ENCODE results near the gene SMO. TPM values are rescaled to one million over a fixed set of nuclear protein-coding genes. Genes with fewer than 3 reads are reported as not detected.
A peak's percentile ranks its signal among the peaks of the same experiment; 100 is the strongest.

SMO gene
- total RNA-seq, 3 donors from 2014 or later: 2.1 to 11.2 (median 2.2) TPM

DNA sequence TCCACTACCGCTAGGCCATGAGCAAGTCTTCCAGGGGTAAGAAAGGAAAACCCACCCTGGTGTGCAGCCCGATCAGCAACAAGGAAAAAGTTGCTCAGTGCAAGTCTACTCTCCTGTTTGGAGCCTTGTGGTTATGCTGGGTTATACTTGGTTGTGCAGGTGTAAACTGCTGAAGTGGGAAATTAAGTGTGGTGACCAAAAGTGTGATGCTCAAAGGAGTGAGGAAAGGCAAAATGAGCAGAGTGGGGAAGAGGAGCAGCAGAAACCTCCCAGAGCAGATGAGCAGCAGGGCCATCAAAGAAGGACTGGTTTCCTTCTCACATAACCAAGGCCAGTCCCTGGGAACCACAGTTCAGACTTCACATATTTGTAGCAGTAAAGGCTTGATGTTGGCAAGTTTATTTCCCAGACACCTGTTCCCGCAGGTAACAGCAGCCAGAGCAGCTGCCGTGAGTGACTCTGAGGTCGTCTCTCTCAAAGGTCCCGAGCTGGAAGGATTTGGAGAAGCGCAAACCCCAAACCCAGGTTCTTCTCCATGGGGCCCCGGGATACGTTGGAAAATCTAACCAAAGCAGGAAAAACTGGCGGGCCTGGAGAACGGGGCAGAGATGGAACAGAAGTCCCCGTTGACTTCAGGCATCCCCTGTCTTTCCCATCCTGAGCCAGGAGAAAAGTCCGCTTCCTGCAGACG is 607 bp upstream of the SMO start:
- Histone ChIP-seq H3K4me1 (ENCODE audit: low read depth) (peaks cover 4% of the 10 kb centered on the region), H3K4me3 (no peak overlapping the region), H3K9me3 (no peaks in the 10 kb centered on the region), H3K36me3 (ENCODE audit: low read depth) (no peaks in the 10 kb centered on the region)
- TF ChIP-seq, protein P1, sequence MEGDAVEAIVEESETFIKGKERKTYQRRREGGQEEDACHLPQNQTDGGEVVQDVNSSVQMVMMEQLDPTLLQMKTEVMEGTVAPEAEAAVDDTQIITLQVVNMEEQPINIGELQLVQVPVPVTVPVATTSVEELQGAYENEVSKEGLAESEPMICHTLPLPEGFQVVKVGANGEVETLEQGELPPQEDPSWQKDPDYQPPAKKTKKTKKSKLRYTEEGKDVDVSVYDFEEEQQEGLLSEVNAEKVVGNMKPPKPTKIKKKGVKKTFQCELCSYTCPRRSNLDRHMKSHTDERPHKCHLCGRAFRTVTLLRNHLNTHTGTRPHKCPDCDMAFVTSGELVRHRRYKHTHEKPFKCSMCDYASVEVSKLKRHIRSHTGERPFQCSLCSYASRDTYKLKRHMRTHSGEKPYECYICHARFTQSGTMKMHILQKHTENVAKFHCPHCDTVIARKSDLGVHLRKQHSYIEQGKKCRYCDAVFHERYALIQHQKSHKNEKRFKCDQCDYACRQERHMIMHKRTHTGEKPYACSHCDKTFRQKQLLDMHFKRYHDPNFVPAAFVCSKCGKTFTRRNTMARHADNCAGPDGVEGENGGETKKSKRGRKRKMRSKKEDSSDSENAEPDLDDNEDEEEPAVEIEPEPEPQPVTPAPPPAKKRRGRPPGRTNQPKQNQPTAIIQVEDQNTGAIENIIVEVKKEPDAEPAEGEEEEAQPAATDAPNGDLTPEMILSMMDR (IDR thresholded peaks at IDR 0.05): no peak
- intact Hi-C loops (cut with DNase I, micrococcal nuclease): no loop called here
- DNase-seq (no peak), ATAC-seq (no peak)

DNA sequence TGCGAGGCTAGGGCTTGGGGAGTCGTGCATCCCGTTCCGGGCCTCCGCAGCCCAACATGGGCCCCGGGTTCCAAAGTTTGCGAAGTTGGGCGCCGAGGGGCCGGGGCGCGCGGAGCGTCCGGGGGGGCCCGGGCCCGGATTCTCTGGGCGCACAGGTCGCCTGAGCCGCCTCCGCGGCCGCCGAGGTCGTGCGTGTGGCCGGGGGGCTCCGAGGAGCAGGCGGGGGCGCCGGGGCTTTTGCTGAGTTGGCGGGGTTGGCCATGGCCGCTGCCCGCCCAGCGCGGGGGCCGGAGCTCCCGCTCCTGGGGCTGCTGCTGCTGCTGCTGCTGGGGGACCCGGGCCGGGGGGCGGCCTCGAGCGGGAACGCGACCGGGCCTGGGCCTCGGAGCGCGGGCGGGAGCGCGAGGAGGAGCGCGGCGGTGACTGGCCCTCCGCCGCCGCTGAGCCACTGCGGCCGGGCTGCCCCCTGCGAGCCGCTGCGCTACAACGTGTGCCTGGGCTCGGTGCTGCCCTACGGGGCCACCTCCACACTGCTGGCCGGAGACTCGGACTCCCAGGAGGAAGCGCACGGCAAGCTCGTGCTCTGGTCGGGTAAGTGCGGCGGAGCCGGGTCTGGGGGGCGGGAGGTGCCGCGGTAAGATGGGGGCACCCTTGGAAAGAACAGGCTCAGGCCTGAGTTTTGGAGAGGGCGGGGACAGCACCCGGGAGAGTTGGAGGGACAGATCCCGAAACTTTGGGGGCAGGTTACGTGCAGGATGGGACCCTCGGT is 643 bp downstream of the SMO start:
- peak; percentile 54 for ATAC-seq
- no peak for DNase-seq
- peak overlapping the region; percentile 19 for H3K4me3 ChIP-seq
- no peaks in the 10 kb centered on the region for H3K9me3 ChIP-seq
- TF ChIP-seq, protein P1 (IDR thresholded peaks at IDR 0.05): no peak
- H3K4me1 ChIP-seq (ENCODE audit: low read depth): peaks cover 4% of the 10 kb centered on the region
- intact Hi-C loops (cut with DNase I, micrococcal nuclease): no loop called here
- no peaks in the 10 kb centered on the region for H3K36me3 ChIP-seq (ENCODE audit: low read depth)

DNA sequence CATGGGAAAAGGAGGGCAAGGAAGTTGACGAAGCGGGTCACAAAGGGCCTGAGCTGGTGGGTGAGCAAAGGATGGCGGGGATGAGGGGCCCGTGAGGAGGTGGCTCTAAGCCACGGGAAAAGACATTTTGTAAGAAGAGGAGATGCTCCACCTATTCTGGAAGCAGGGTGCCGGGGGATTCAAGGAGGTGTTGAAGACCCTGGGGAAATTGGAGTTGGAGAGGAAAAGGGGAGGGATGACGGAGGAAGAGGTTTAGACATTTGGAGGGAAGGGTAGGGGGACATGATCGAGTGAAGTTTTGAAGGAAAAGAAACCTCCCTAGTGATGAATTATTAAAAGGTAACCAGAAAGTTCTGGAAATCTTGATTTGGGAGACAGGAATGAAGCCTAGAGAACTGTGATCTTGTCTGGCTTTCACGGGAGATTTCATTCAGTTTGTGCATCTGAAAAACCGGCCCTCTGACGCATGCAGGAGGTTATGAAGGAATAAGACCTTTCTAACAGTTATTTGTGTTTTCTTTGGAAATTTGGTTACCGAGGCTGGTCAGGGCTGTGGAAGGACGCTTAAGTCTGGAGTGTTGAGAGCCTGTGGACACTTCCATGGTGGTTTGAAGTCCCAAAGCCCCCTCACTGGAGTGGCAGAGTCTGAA is 1.4 kb downstream of the SMO start:
- H3K9me3 ChIP-seq: no peaks in the 10 kb centered on the region
- intact Hi-C loops (cut with DNase I, micrococcal nuclease): no loop called here
- H3K4me1 ChIP-seq (ENCODE audit: low read depth): peaks cover 4% of the 10 kb centered on the region
- ATAC-seq: no peak
- TF ChIP-seq, protein P1 (IDR thresholded peaks at IDR 0.05): no peak
- no peak for DNase-seq
- no peak overlapping the region for H3K4me3 ChIP-seq
- H3K36me3 ChIP-seq (ENCODE audit: low read depth): no peaks in the 10 kb centered on the region

GRCh38 chr7:129191272-129191671 is 2.8 kb downstream of the SMO start:
- no peak for ATAC-seq
- intact Hi-C loops (cut with DNase I, micrococcal nuclease): no loop called here
- TF ChIP-seq, protein P1 (IDR thresholded peaks at IDR 0.05): no peak

DNA sequence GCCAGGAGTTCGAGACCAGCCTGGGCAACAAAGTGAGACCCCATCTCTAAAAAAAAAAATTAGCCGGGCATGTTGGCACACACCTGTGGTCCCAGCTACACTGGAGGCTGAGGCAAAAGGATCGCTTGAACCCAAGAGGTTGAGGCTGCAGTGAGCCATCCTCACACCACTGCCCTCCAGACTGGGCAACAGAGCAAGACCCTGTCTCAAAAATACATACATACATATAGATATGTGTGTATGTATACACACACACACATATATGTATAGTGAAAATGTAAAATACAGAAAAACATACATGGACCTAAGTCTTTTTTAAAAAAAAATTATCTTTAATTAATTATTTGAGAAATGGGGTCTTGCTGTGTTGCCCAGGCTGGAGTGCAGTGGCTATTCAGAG is 5.5 kb downstream of the SMO start:
- intact Hi-C loops (cut with DNase I, micrococcal nuclease): no loop called here
- DNase-seq (no peak), ATAC-seq (no peak)
- Histone ChIP-seq H3K9me3 (no peaks in the 10 kb centered on the region), H3K4me3 (no peak overlapping the region), H3K4me1 (ENCODE audit: low read depth) (peaks cover 4% of the 10 kb centered on the region), H3K36me3 (ENCODE audit: low read depth) (no peaks in the 10 kb centered on the region)
- TF ChIP-seq, protein P1 (IDR thresholded peaks at IDR 0.05): no peak

More at GRCh38 chr7:129191272-129191671, 2.8 kb downstream of the SMO start:
- no peak overlapping the region for H3K4me3 ChIP-seq
- peaks cover 4% of the 10 kb centered on the region for H3K4me1 ChIP-seq (ENCODE audit: low read depth)
- H3K36me3 ChIP-seq (ENCODE audit: low read depth): no peaks in the 10 kb centered on the region
- H3K9me3 ChIP-seq: no peaks in the 10 kb centered on the region
- no peak for DNase-seq

All from mucosa of descending colon (tissue), 3 donors.